GM10248 (cell line): ENCODE measurements around the gene KCND2.
"Not testable (repeated sequence)": the region's sequence is repeated elsewhere in the genome, so short reads cannot be mapped to it uniquely, and the experiment has no call there.

ENCODE experiments used
- CTCF ChIA-PET: fragments of 300-600 bp; sonication (Branson Sonifier 250); formaldehyde crosslinking; extraction: SDS; loops from one replicate; lab custom pipeline; 2021; ENCODE audit warnings: antibody characterized with exemption; lab: Yijun Ruan, JAX
- POLR2A ChIA-PET: fragments of 350-650 bp; sonication (Branson Sonifier 250); formaldehyde crosslinking; extraction: SDS; loops from one replicate; lab custom pipeline; 2020; ENCODE audit warnings: antibody characterized with exemption; lab: Yijun Ruan, JAX
- DNase-seq: peaks from one replicate; pipeline ENCODE4 v3.0.0; 2012; ENCODE audit errors: extremely low spot score
- TF ChIP-seq, protein P1 (sequence below): IDR thresholded peaks from 2 replicates; pipeline ENCODE4 v1.5.1; 2012; ENCODE audit warnings: mild to moderate bottlenecking, low read depth; ENCODE audit errors: extremely low read depth, missing control alignments, control extremely low read depth

Gene KCND2

GRCh38 chr7:120547605-120548004, 274.6 kb downstream of the KCND2 start:
- CTCF ChIA-PET: no interaction called here
- TF ChIP-seq, protein P1, sequence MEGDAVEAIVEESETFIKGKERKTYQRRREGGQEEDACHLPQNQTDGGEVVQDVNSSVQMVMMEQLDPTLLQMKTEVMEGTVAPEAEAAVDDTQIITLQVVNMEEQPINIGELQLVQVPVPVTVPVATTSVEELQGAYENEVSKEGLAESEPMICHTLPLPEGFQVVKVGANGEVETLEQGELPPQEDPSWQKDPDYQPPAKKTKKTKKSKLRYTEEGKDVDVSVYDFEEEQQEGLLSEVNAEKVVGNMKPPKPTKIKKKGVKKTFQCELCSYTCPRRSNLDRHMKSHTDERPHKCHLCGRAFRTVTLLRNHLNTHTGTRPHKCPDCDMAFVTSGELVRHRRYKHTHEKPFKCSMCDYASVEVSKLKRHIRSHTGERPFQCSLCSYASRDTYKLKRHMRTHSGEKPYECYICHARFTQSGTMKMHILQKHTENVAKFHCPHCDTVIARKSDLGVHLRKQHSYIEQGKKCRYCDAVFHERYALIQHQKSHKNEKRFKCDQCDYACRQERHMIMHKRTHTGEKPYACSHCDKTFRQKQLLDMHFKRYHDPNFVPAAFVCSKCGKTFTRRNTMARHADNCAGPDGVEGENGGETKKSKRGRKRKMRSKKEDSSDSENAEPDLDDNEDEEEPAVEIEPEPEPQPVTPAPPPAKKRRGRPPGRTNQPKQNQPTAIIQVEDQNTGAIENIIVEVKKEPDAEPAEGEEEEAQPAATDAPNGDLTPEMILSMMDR: no peak
- DNase-seq: no peak
- POLR2A ChIA-PET: no interaction called here

- ChIA-PET CTCF (interaction anchor here (1.0 to 3.7 kb wide), 4 partner anchors 10 to 17 kb away, joined by 3 to 35 read pairs (median 8); no protein-coding TSS in a partner anchor), POLR2A (no interaction called here)
These were observed 277.6 kb downstream of the KCND2 start for GRCh38 chr7:120550494-120551048.

DNA sequence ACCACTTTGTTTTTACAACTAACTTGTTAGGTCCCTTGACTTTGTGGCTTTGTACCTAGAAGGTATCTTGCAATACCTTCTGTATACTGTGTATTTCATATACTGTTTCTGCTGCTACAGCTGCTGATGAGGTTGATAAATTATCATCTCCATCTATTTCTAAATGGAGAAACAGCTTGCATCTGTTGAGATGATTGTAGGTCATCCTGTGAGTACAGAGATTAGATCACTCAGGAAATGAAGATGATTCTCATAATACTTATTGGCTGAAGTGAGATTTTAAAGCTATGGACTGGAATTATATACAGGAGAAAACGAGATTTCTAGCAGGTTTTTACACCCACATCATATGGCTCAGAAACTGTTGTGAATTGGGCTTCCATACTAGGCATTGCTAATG, 280.5 kb downstream of the KCND2 start:
- ChIA-PET POLR2A (no interaction called here), CTCF (interaction anchor here (1.2 to 5.4 kb wide), 7 partner anchors 10 to 1282 kb away, joined by 3 to 41 read pairs (median 3); no protein-coding TSS in a partner anchor)
- TF ChIP-seq, protein P1: no peak
- DNase-seq: peak; percentile 10

More at GRCh38 chr7:120550494-120551048, 277.6 kb downstream of the KCND2 start:
- DNase-seq: no peak
- TF ChIP-seq, protein P1: no peak

- TF ChIP-seq, protein P1: peak; percentile 61
- DNase-seq: peak; percentile 27
- CTCF ChIA-PET: interaction anchor here (0.6 to 5.4 kb wide), 20 partner anchors 9 to 1284 kb away, joined by 3 to 41 read pairs (median 5); partner anchors contain the start of gene KCND2
- POLR2A ChIA-PET: no interaction called here
These were observed 282.1 kb downstream of the KCND2 start for GRCh38 chr7:120554960-120555571.

DNA sequence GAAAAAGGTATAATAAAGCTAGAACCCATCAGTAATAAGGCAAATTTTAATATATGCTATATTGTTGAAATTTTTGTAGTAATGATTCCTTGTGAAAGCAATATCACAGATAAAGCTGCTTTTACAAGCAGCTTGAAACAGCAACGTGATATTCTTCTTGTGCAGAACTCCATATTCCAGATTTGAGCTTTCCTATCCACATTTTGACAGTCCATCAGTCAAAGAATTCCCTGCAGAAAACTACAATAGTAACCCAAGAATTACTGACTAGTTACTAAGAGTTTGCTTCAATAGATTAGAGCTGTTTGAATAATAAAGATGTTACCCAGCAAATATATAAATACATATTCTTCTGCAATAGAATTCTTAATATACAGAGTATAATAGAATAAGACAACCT, 291.2 kb downstream of the KCND2 start:
- POLR2A ChIA-PET: no interaction called here
- TF ChIP-seq, protein P1: no peak
- CTCF ChIA-PET: interaction anchor here (2.3 kb wide), 1 partner anchor 10 kb away, joined by 17 read pairs; no protein-coding TSS in a partner anchor
- no peak for DNase-seq

- TF ChIP-seq, protein P1: no peak
- ChIA-PET POLR2A (no interaction called here), CTCF (interaction anchor here (1.1 to 1.4 kb wide), 4 partner anchors 15 to 157 kb away, joined by 3 read pairs; no protein-coding TSS in a partner anchor)
- no peak for DNase-seq
These were observed 294.2 kb downstream of the KCND2 start for GRCh38 chr7:120567204-120567603.

- POLR2A ChIA-PET, DNase-seq: not testable (repeated sequence)
- CTCF ChIA-PET: interaction anchor here (1.4 kb wide), 1 partner anchor 15 kb away, joined by 3 read pairs; no protein-coding TSS in a partner anchor
These were observed 305.7 kb downstream of the KCND2 start for GRCh38 chr7:120578657-120579056.
